ENCODE measurements around the gene TMEM9.

Gene TMEM9

DNA sequence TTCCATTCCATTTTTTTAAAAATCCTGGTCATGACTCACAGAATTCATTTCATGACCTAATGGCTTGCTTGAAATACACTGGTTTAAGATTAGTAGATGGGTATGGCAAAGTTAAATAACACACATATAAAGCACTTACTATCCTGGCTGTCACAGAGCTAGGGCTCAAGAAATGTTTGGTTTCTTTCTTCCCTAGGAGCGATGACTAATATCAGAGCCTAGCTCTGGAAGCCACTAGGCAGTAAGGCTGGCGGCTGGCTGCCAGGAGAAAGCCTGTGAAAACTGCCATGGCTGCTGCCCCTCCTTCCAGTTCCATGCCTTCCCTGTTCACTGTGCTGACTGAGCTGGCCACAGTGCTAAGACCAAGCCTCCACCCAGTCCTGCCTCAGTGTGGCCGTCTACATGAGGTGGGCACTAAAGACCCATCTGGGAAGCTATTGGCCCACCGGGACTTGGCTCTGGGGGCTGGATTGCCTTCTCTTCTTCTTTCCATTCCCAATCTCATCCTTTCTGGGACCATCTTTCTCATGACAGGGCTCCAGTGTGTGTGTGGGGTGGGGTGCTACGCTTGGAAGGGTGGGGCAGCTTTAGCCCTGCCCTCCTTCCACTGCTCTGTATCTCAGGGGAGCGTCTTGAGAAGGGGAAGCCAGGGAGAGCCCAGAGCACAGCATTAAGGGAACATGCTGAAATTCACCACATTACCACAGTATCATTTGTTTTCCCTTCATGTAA lies 16.5 kb downstream of the TMEM9 start:
- in situ Hi-C loops (cut with HindIII; ENCODE audit: low pct_ligation_motif_present, low pct_unique_long_range_greater_than_20kb, low sequenced_read_pairs), result no loop called here

DNA sequence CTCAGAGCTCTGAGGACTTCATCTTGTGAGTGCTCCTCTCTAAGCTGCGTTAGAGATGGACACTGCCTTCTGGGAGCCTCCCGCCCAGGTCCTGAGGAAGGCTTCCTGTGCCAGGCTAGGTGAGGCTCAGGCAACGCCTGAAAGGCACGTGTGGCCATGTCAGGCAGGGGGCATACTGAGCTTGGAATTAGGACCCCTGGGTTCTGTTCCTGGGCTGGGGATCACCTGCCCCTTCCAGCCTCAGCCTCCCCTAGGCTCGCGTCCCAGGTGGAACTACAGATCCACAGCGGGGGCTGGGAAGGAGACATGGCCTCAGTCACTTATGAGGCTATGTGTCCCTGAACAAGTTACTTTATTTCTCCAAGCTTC lies 17.3 kb downstream of the TMEM9 start:
- in situ Hi-C loops (cut with HindIII; ENCODE audit: low pct_ligation_motif_present, low pct_unique_long_range_greater_than_20kb, low sequenced_read_pairs), result no loop called here
- DNase-seq, result no peak

More for the DNA sequence above, 16.5 kb downstream of the TMEM9 start:
- DNase-seq, result peak; percentile 86

DNA sequence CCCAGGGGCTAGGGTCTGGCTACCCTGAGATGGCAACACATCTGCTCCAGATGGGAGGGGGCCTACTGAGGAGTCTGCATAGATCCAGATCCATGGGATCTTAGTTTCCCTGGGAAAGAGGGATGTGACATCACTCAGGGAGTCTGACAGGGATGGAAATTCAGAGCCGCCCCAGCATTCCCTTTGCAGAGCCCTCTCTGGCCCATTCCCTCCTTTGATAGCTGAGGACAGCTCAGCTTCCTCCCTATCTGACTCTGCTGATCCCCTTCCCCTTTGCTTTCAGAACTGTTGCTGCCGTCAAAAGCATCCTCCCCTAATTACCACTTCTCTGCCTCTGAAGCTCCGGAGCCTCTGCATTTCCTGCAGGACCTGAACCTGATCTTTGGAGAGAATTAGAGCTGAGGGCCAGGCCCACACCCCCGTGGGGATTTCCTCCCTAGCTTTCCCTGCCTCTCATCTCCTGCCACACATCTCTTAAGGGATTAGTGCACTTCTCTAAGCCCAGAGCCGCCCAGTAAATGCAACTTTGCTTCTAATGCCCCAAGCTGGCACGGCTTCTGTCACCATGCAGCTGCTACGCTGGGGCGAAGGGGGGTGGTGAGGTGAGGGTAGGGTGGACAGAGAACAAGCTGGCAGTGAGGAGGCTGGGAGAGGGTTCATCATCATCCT lies 17.8 kb downstream of the TMEM9 start:
- no peak for DNase-seq
- in situ Hi-C loops (cut with HindIII; ENCODE audit: low pct_ligation_motif_present, low pct_unique_long_range_greater_than_20kb, low sequenced_read_pairs), result no loop called here

DNA sequence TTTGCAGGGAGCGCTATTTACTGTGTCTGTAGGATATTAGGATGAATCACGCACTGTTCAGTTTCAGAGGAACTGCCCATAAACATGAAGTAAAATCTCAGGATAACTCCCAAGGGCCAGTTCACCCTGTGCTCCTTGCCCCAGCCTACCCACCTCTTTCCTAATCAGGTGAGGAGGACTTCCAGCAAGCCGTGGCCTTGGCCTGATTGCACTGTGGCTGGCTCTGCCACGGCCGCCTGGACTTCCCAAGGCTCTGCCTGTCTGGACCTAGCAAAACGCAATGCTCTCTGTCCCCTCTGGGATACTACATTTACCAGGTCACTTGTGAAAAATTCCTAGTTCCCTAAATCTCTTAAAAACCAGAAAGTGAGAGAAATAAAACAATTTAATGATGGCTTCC lies 19.9 kb downstream of the TMEM9 start:
- no peak for DNase-seq
- in situ Hi-C loops (cut with HindIII; ENCODE audit: low pct_ligation_motif_present, low pct_unique_long_range_greater_than_20kb, low sequenced_read_pairs), result no loop called here

DNA sequence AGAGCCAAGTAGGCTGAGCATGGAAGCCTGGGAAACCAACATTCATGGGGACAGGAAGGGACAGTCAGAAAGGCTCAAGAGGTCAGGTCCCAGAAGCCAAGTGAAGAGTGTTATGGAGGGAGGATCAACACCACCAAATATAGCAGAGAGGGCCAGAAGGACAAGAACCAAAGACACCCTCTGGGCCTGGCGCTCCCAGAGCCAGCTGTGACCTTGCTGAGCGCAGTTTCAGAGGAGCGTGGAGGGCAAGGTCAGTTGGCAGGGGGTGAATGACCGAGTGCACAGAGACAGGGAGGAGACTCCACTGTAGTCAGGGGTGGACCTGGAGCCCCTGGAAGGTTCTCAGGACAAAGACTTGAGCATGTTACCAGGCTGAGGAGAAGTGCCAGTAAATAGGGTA lies 22.9 kb downstream of the TMEM9 start:
- in situ Hi-C loops (cut with HindIII; ENCODE audit: low pct_ligation_motif_present, low pct_unique_long_range_greater_than_20kb, low sequenced_read_pairs), result no loop called here
- no peak for DNase-seq

DNA sequence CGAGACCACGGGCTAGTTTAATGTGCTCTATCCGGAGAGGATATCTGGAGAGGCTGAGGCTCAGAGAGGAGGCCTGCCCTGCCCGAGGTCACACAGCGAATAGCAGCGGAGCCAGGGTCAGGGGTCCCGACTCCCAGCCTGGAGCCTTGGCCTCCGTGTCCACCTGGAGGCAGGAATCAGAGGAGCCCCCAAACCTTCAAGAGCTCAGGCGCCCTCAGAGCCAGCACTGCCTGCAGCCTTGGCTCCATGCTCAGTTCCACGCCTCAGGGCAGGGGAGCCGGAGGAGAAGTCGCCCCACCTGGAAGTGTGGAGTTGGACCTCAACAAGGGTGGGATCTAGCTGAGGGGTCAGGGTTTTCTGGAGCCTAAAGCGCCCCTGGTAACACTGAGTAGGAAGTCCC lies 25.3 kb downstream of the TMEM9 start:
- in situ Hi-C loops (cut with HindIII; ENCODE audit: low pct_ligation_motif_present, low pct_unique_long_range_greater_than_20kb, low sequenced_read_pairs), result no loop called here
- no peak for DNase-seq

DNA sequence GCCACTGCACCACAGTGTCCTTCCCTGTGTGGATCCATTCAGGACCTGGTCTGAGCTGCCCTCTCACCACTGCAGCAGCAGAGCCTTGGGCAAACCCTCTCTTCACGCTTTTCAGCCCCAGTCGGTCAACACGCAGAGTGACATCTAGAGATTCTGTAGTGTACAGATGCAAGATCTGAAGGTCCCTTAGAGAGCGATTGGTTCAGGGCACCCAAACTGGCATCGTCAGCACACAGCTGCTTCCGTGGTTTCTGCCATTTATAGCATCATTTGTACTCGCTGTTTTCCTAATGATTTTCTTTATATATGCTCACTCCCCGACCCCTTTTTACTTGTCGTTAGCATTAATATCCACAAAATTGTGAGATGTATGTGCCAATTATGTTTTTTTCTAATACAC lies 25.8 kb downstream of the TMEM9 start:
- no peak for DNase-seq
- in situ Hi-C loops (cut with HindIII; ENCODE audit: low pct_ligation_motif_present, low pct_unique_long_range_greater_than_20kb, low sequenced_read_pairs), result no loop called here

DNA sequence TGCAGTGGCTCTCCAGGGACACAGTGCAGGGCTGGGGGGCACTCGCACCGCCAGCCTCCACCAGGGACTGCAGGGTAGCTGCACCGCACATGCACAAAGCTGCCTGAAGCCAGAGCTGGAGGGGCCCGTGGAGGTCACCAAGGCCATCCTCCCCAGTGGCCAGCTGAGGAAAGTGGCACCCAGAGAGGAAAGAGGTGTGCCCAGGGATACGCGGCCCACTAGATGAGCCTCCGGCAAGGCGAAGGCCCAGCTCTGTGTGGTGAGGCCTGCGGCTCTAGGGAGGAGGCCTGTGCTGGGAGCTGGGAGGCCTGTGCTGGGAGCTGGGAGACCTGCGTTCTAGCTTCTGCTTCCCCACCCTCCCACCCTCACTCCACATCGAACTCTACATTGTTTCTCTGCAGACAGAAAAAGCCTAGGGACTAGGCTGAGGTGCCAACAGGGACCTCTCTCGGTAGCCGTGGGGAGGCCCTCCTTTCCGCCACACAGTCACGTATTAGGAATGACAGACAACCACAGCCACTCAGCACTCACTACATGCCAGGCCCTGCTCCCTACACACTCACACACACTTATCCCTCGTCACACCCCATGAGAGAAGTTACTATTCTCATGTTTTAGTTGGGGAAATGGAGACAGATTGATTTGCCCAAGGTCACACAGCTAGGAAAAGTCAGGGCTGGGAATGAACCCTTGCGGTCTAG lies 26.4 kb downstream of the TMEM9 start:
- in situ Hi-C loops (cut with HindIII; ENCODE audit: low pct_ligation_motif_present, low pct_unique_long_range_greater_than_20kb, low sequenced_read_pairs), result no loop called here
- DNase-seq, result no peak

DNA sequence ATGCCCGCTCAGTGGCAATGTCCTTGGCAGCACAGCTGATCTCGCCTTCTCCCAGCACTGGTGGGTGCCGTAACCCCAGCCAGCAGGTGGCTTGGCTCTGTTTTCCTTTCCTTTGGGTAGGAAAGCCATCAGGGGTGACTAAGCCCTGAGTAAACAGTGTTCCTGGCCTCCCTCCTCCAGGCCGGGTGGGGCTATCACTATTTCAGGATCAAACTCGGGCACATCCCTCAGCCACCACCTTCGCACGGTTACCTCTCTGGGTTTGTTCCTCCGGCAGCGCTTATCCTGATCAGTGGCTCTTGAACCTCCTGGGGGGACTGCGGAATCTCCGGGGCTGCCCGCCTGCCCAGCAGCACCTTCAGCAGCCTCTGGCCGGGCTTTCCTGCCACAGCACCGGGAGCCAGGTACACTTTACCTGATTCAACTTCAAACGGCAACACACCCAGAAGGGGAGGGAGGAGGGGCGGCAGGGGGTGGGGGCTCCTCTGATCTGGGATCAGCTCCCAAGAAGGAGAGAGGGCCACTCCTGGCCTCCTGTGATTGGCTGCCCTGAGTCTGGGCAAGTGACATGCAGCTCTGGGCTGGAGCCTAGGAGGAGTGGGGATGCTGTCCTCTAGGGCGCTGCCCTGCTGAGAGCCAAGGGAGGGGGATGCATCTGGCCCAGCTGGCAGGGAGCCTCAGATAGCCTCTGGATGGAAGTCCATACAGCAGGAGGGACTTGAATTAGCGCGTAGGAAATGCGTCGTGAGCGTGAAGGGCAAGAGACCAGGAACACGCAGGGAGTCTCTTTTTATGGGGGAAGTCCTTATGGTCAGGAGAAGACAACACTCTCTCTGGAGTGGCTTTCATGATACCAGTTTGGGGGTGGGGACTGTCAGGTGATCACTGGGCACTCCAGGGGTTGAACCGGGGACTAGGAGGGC lies 27.2 kb downstream of the TMEM9 start, which contains the start of gene ASCL5:
Gene ASCL5, minus strand, starts transcription at position 353 of the 923 bp plus-strand sequence. CDS start 11,812 bp downstream, outside the sequence.
- peak; percentile 9 for DNase-seq
- in situ Hi-C loops (cut with HindIII; ENCODE audit: low pct_ligation_motif_present, low pct_unique_long_range_greater_than_20kb, low sequenced_read_pairs), result no loop called here

DNA sequence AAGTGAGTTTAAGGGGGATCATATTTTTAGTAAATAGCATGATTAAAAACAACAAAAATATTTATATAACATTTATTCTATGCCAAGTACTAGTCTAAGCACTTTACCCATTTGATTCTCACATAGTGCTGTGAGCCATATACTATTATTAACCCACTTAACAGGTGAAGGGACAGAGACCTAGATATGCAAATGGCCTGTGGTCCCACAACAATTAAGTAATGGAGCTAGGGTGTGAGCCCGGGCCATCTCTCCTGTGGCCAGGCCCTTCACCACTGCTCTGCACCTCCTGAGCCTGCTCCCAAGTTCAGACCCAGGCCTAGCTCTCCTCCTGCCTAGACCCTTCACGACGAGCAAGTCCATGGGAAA lies 27.8 kb downstream of the TMEM9 start:
- DNase-seq, result no peak
- in situ Hi-C loops (cut with HindIII; ENCODE audit: low pct_ligation_motif_present, low pct_unique_long_range_greater_than_20kb, low sequenced_read_pairs), result no loop called here

DNA sequence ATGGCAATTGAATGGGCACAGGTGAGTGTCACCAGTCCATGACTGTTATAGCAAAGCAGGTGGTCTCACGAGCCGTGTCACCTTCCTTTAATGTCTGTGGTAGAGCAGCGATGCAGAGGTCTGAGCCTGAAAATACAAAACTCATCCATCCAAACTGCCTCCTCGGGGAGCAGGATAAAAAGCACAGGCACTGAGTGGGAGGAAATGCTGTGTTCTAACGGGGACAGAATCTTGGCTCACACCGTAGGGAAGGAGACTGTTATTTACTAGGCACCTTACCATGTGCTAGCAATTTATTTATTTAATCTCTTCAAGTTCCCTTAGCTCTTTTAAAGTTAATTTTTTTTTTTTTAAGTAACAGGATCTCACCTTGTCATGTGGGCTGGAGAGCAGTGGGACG lies 28.5 kb downstream of the TMEM9 start:
- in situ Hi-C loops (cut with HindIII; ENCODE audit: low pct_ligation_motif_present, low pct_unique_long_range_greater_than_20kb, low sequenced_read_pairs), result no loop called here
- DNase-seq, result no peak

DNA sequence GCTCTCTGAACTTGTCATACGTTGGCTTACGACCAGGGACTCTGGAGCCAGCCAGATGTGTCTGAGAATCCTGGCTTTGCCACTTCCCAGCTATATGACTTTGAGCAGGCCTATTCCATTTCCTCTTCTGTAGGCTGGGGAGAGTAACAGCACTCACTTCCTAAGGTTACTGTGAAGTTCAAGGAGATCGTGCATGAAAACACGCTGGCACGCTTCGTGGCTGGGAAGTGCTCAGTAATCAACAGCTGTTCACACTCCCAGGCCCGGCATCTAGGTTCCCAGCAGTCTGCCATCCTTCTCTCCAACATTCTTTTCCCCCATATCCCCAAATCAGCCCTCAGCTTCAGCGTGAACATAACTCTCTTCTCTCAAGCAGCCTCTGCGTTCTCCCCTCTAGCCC lies 29.3 kb downstream of the TMEM9 start:
- in situ Hi-C loops (cut with HindIII; ENCODE audit: low pct_ligation_motif_present, low pct_unique_long_range_greater_than_20kb, low sequenced_read_pairs), result no loop called here
- DNase-seq, result no peak

DNA sequence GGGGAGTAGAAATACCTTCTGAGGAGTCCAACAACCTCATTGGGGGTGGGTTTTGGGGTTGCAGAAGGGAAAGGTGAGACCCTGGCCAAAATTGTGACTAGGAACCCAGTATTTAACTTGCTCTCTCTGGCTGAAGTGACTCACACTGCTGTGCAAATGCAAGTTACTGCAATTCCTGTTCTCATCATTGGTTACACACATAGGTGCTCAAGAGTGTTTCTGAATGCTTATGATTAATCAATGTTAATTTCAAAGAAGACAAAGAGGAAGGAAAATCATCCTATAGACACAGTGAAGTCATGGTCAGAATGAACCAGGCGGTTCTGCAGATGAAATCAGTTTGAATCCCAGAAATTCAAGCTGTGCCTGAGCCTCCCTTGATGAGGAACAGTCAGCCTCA lies 30.4 kb downstream of the TMEM9 start:
- in situ Hi-C loops (cut with HindIII; ENCODE audit: low pct_ligation_motif_present, low pct_unique_long_range_greater_than_20kb, low sequenced_read_pairs), result no loop called here
- no peak for DNase-seq

DNA sequence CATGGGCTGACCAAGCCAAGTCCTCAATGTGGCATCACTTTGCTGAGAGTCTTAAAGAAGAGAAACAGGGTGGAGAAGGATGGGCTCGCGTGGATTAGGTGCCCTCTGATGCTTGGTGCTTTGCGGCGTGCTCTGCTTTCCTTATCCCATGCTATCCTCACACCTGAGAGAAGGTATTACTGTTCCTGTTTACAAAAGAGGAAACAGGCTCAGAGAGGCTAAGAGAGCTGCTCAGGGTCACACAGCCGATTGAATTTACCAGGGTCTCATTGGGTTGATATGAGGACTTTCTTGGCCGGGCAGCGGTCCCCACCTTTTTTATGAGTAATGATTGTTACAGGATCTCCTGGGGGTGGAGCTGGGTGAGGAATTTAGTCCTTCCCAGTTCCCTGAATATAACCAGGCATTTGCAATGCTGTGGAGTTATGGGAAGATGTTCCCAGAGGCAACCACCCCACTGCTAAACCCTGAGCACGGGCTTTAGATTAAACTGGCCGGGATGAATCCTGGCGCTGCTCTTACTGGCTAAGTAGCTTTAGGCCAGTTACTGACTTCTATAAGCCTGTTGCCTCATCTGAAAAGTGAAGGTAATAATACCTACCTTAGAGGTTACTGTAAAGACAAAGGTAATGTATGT lies 31.8 kb downstream of the TMEM9 start:
- DNase-seq, result no peak
- in situ Hi-C loops (cut with HindIII; ENCODE audit: low pct_ligation_motif_present, low pct_unique_long_range_greater_than_20kb, low sequenced_read_pairs), result no loop called here

DNA sequence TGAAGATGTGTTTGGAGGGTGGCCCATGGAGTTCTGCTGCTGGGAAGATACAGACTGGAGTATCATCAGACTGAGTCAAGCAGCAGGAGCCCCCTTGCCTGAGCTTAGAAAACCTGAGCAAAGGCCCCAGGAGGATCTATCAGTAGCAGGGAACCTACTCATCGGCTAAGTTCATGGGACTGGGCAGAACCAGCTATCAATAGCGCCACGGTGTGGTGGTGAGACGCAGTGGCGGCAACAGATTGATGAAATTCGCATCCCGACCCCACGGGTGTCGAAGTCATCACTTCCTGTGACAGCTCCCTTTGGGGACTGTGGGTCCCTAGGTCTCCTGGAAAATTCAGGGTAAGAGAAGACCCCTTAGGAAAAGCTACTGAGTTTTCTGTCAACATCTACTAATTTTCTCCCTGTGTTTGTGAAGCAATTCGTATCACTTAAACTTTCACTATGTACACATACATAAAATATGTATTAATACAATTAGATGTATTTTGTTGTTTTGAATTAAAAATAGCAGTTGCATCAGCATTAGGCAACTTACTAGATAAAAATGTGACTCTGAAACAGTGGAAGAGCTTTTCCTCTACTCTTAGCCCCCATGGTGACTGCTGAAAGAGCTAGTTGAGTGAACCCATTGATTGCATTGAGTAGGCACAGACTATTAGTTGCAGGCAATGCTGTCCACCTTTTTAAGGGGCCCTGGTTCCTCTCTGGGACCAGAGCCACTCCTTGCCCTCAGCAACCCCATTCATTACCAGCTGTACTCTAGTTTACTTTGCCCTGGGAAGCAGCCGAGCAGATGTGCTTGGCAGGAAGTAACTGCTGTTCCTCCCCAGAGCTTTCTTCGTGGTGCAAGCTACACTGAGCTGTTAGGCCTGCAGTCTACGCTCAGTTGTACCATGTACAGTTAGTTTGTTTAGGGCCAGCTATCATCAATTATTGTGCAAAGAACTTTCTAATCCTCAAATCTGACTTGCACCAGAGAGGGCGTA lies 34.8 kb downstream of the TMEM9 start:
- in situ Hi-C loops (cut with HindIII; ENCODE audit: low pct_ligation_motif_present, low pct_unique_long_range_greater_than_20kb, low sequenced_read_pairs), result no loop called here
- peak; percentile 70 for DNase-seq

DNA sequence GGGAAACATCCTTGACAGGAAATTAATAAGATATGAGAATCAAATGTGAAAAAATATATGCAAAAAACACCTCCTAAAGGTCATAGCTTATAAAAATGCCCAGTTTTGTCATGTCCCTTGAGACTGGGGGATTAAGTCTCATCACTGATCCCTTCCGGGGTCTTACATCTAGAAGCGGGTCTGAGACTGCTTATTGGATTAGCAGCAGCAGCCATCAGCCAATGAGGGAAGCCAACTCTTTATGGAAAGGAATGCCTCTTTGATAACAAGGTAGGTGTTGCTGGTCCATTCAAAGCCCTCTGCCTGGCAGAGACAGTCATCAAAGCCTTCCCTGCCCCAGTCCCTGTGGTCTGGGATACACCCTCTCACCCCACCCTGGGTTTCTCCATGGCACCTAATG lies 38.2 kb downstream of the TMEM9 start:
- in situ Hi-C loops (cut with HindIII; ENCODE audit: low pct_ligation_motif_present, low pct_unique_long_range_greater_than_20kb, low sequenced_read_pairs), result no loop called here
- DNase-seq, result no peak

DNA sequence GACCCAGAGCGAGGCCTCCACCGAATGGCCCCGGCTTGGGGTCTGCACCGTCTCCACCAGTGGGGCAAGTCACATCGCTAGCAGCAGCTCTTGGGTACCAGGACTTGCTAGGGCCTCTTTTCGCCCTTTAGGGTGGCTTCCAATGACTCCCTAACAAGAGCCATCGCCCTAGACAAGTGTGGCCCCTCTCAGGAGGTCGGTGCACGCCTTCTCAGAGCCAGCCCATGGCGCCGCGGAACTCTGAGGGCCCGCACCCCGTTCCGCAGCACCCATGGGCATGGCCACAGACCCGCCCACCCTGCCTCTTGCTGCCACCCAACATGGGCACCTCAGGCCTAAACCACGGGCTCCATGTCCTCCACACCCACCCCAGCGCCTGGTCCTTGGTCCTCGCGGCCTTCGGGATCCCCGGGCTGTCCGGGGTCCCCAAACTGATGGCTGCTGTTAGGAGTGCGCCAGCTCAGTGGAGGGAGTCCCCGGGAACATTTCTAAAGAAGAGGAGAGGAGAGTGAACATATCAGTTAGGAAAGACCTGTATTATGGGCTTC lies 38.8 kb downstream of the TMEM9 start:
- DNase-seq, result no peak
- in situ Hi-C loops (cut with HindIII; ENCODE audit: low pct_ligation_motif_present, low pct_unique_long_range_greater_than_20kb, low sequenced_read_pairs), result no loop called here
